OCI-LY7 (cell line): Measurements from ENCODE around the gene TAF7L. TPM values are rescaled to one million over a fixed set of nuclear protein-coding genes. Genes with fewer than 3 reads are reported as not detected.

Source experiments
- BruUV-seq: library from RNA; stranded (reverse); fragments of 400-500 nt; replicated peaks from 2 replicates; lab custom pipeline; 2021; lab: Mats Ljungman, UMichigan
- CTCF ChIA-PET: fragments of 300-600 bp; sonication (Branson Sonifier 250); formaldehyde crosslinking; loops from one replicate; lab custom pipeline; 2022; ENCODE audit warnings: antibody characterized with exemption; ENCODE audit not compliant: unreplicated experiment; lab: Charles Lee
- POLR2A ChIA-PET: fragments of 300-600 bp; sonication (Branson Sonifier 250); formaldehyde crosslinking; loops from one replicate; lab custom pipeline; 2022; ENCODE audit warnings: antibody characterized with exemption; lab: Charles Lee
- DNase-seq: peaks from one replicate; pipeline ENCODE4 v3.0.0-alpha.2; 2015; ENCODE audit warnings: low spot score
- H2AFZ ChIP-seq: fragments of 200-600 bp; sonication (generic), shearing (Covaris generic); 2 replicates; pipeline ENCODE4 v1.6.1; 2014; ENCODE audit warnings: mild to moderate bottlenecking, antibody characterized with exemption, low read length, moderate library complexity
- H3K27ac ChIP-seq: fragments of 200-600 bp; sonication (generic); 2 replicates; pipeline ENCODE4 v1.5.1; 2014; ENCODE audit warnings: mixed run types, low read depth, mild to moderate bottlenecking, moderate library complexity, low read length, inconsistent platforms; ENCODE audit not compliant: poor library complexity, severe bottlenecking
- H3K36me3 ChIP-seq: fragments of 200-600 bp; sonication (generic); 2 replicates; pipeline ENCODE4 v1.6.1; 2014; ENCODE audit warnings: mild to moderate bottlenecking, antibody characterized with exemption, low read length, moderate library complexity, mixed read lengths; ENCODE audit not compliant: insufficient read depth
- H3K4me1 ChIP-seq: fragments of 200-600 bp; sonication (generic); 2 replicates; pipeline ENCODE4 v1.5.1; 2014; ENCODE audit warnings: mild to moderate bottlenecking, low read length; ENCODE audit not compliant: insufficient read depth, poor library complexity, severe bottlenecking
- H3K4me2 ChIP-seq: fragments of 200-600 bp; sonication (generic); 2 replicates; pipeline ENCODE4 v1.6.1; 2014; ENCODE audit warnings: mild to moderate bottlenecking, low read length
- H3K4me3 ChIP-seq: fragments of 200-600 bp; sonication (generic); 2 replicates; pipeline ENCODE4 v1.5.1; 2014; ENCODE audit warnings: mild to moderate bottlenecking, low read depth, low read length; ENCODE audit not compliant: poor library complexity, severe bottlenecking
- H3K79me2 ChIP-seq: fragments of 200-600 bp; sonication (generic); 2 replicates; pipeline ENCODE4 v1.6.1; 2016; ENCODE audit warnings: low read depth, mild to moderate bottlenecking, low read length, moderate library complexity, mixed read lengths; ENCODE audit not compliant: insufficient read depth
- H3K9me2 ChIP-seq: fragments of 200-600 bp; sonication (generic); 2 replicates; pipeline ENCODE4 v1.6.1; 2016; ENCODE audit warnings: mild to moderate bottlenecking, low read length, mixed read lengths; ENCODE audit not compliant: insufficient read depth
- H3K9me3 ChIP-seq: fragments of 200-600 bp; sonication (generic); 2 replicates; pipeline ENCODE4 v1.6.1; 2014; ENCODE audit warnings: mild to moderate bottlenecking, mixed run types, low read length, mixed read lengths
- H4K20me1 ChIP-seq: fragments of 200-600 bp; sonication (generic); 2 replicates; pipeline ENCODE4 v1.6.1; 2014; ENCODE audit warnings: mild to moderate bottlenecking, antibody characterized with exemption, low read length, moderate library complexity, mixed read lengths; ENCODE audit not compliant: insufficient read depth
- EZH2phosphoT487 ChIP-seq: fragments of 200-600 bp; sonication (generic); IDR thresholded peaks from 2 replicates; pipeline ENCODE4 v1.6.1; 2018; ENCODE audit warnings: low read depth, borderline replicate concordance, mild to moderate bottlenecking, mixed run types, antibody characterized with exemption, low read length, moderate library complexity, mixed read lengths
- intact Hi-C: fragments of 100-400 bp; cut with micrococcal nuclease; formaldehyde crosslinking; loops from one replicate; pipeline ENCODE4 v1.10.0; 2022; ENCODE audit not compliant: unreplicated experiment
- total RNA-seq, 2 experiments: library from RNA; depleted of rRNA in 1 of 2; stranded (reverse); fragments of >200 nt in 1 of 2; shearing (Covaris generic) in 1 of 2; gene quantifications; 2 replicates each; pipeline ENCODE4 v1.2.3, GENCODE V29; 2014 to 2022
- TF ChIP-seq, protein P1 (sequence below): fragments of 200-600 bp; sonication (generic); conservative IDR thresholded peaks from 2 replicates; pipeline ENCODE4 v1.5.1; 2014; ENCODE audit warnings: mild to moderate bottlenecking, antibody characterized with exemption, low read length, moderate library complexity, mixed read lengths

The TAF7L gene
- total RNA-seq, 2 experiments from 2014 or later = not detected

DNA sequence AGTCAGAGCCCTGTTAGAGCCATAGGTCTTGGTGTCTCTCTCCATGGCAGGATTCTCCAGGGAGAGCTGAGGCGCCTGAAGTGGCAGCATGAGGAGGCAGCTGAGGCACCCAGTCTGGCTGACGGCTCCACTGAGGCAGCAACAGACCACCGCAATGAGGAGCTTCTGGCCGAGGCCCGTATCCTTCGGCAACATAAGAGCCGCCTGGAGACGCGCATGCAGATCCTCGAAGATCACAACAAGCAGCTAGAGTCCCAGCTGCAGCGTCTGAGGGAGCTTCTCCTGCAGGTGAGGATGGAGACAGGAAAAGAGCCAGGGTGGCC lies 32.9 kb downstream of the TAF7L start:
- CTCF ChIA-PET = no interaction called here
- Histone ChIP-seq H3K79me2 (no peaks in the 10 kb centered on the region), H3K4me1 (no peaks in the 10 kb centered on the region), H3K4me3 (no peak overlapping the region), H3K27ac (no peak overlapping the region), H2AFZ (no peak overlapping the region), H3K9me3 (no peaks in the 10 kb centered on the region), H3K36me3 (no peaks in the 10 kb centered on the region), H4K20me1 (no peaks in the 10 kb centered on the region), H3K4me2 (no peak overlapping the region), H3K9me2 (no peaks in the 10 kb centered on the region)
- intact Hi-C loops = no loop called here
- no peak for TF ChIP-seq EZH2phosphoT487
- TF ChIP-seq, protein P1, sequence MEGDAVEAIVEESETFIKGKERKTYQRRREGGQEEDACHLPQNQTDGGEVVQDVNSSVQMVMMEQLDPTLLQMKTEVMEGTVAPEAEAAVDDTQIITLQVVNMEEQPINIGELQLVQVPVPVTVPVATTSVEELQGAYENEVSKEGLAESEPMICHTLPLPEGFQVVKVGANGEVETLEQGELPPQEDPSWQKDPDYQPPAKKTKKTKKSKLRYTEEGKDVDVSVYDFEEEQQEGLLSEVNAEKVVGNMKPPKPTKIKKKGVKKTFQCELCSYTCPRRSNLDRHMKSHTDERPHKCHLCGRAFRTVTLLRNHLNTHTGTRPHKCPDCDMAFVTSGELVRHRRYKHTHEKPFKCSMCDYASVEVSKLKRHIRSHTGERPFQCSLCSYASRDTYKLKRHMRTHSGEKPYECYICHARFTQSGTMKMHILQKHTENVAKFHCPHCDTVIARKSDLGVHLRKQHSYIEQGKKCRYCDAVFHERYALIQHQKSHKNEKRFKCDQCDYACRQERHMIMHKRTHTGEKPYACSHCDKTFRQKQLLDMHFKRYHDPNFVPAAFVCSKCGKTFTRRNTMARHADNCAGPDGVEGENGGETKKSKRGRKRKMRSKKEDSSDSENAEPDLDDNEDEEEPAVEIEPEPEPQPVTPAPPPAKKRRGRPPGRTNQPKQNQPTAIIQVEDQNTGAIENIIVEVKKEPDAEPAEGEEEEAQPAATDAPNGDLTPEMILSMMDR = no peak
- no TSS peak for BruUV-seq
- POLR2A ChIA-PET = no interaction called here
- no peak for DNase-seq

DNA sequence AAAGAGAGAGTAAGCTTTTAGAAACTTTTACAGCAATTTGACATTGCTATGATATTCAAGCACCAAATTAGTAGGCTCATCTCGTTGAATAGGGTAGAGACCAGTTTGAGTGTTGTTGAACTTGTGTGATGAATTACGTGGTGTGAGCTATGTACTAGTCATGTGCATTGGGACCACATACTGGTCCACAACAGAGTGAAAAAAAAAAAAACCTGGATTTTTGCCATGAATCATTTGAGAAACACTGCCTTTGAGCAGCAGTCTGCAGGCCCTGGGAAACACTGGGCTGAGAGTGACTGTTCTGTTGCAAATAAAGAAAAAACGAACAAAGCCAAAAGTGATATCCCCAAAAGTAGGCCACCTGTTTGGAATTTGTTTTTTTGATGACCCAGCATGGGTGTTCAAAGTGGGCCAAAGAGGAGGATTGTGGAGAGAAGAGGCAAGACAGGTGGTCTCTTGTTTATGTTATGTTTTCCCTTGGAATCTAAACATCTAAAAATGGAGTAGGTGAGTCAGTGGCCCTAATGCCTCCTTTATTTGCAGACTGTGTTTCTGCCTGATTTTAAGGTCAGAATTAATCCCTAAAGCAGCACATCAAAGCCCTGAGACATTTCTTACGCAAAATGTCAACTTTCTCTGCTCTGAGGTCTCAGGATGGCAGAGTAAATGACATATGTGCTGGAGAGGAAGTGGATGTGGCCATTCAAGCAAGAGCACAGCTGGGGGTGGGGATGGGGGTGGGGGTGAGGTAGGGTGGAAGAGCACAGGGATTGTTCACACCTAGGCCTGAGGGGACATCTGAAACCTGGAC lies 33.5 kb downstream of the TAF7L start:
- no peaks in the 10 kb centered on the region for H3K36me3 ChIP-seq
- H3K9me3 ChIP-seq = no peaks in the 10 kb centered on the region
- ChIA-PET POLR2A (no interaction called here), CTCF (no interaction called here)
- no peaks in the 10 kb centered on the region for H3K9me2 ChIP-seq
- TF ChIP-seq, protein P1 = no peak
- TF ChIP-seq EZH2phosphoT487 = no peak
- no peaks in the 10 kb centered on the region for H4K20me1 ChIP-seq
- H3K4me3 ChIP-seq = no peak overlapping the region
- no peak overlapping the region for H3K4me2 ChIP-seq
- no TSS peak for BruUV-seq
- peak; percentile 22 for DNase-seq
- intact Hi-C loops = no loop called here
- H3K4me1 ChIP-seq = no peaks in the 10 kb centered on the region
- H3K79me2 ChIP-seq = no peaks in the 10 kb centered on the region
- no peak overlapping the region for H2AFZ ChIP-seq
- H3K27ac ChIP-seq = no peak overlapping the region

DNA sequence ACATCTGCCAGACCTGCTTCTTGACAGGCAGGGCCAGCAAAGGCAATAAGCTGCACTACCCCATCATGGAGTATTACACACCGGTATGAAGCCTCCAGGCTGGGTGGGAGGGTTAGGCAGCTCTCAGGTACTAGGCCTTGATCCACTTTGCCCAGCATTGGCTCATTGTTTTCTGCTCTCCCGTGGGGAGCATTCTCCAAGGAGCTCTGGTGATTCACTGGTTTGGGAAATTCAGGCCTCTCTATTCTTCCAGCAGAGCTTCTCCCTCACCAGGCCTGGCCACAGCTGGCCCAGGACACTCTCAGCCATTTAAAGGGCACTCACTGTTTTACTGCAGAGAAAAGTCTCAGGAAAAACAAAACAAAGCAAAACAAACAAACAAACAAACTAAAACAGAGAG lies 38.5 kb downstream of the TAF7L start:
- BruUV-seq = no TSS peak
- intact Hi-C loops = no loop called here
- Histone ChIP-seq H3K4me1 (no peaks in the 10 kb centered on the region), H3K4me2 (no peak overlapping the region), H3K9me3 (no peaks in the 10 kb centered on the region), H3K79me2 (no peaks in the 10 kb centered on the region), H3K4me3 (no peak overlapping the region), H4K20me1 (no peaks in the 10 kb centered on the region), H3K27ac (no peak overlapping the region), H2AFZ (no peak overlapping the region), H3K36me3 (no peaks in the 10 kb centered on the region), H3K9me2 (no peaks in the 10 kb centered on the region)
- TF ChIP-seq, protein P1 = no peak
- ChIA-PET CTCF (no interaction called here), POLR2A (interaction anchor here (0.7 kb wide), 1 partner anchor 17 kb away, joined by 5 read pairs; no protein-coding TSS in a partner anchor)
- DNase-seq = no peak
